IMR-90 (cell line): ENCODE measurements around the gene SRRM3. TPM values are rescaled to one million over a fixed set of nuclear protein-coding genes. Genes with fewer than 3 reads are reported as not detected.

Experiments
- ATAC-seq: fragments of 200-7000 bp; cut with Tn5 transposase; 2 replicates; pipeline ENCODE4 v1.9.1; 2020; ENCODE audit warnings: low read depth, mild to moderate bottlenecking, moderate library complexity
- BruUV-seq: library from RNA; stranded (reverse); fragments of 400-500 nt; replicated peaks from 2 replicates; lab custom pipeline; 2021; lab: Mats Ljungman, UMichigan
- CTCF ChIA-PET: fragments of 300-600 bp; formaldehyde crosslinking; extraction: SDS; loops from one replicate; lab custom pipeline; 2021; ENCODE audit warnings: antibody characterized with exemption; lab: Yijun Ruan, JAX
- POLR2A ChIA-PET: fragments of 300-600 bp; sonication (Branson Sonifier 250); formaldehyde crosslinking; loops from one replicate; lab custom pipeline; 2022; ENCODE audit warnings: antibody characterized with exemption; ENCODE audit not compliant: unreplicated experiment; lab: Charles Lee
- DNase-seq: peaks from one replicate; pipeline ENCODE4 v3.0.0; 2013
- H2AFZ ChIP-seq: replicated peaks from 2 replicates; pipeline ENCODE3; 2013; ENCODE audit warnings: low read length, mild to moderate bottlenecking; ENCODE audit not compliant: poor library complexity
- H2AK5ac ChIP-seq: 2 replicates; pipeline ENCODE4 v1.6.1; 2013; ENCODE audit warnings: low read depth, low read length, inconsistent platforms
- H2AK9ac ChIP-seq: replicated peaks from 2 replicates; pipeline ENCODE3; 2013; ENCODE audit warnings: mild to moderate bottlenecking, low read depth, low read length, moderate library complexity; ENCODE audit not compliant: poor library complexity
- H2BK120ac ChIP-seq: 2 replicates; pipeline ENCODE4 v1.6.1; 2013; ENCODE audit warnings: low read depth, low read length, inconsistent platforms
- H2BK15ac ChIP-seq: 3 replicates; pipeline ENCODE4 v1.6.1; 2013; ENCODE audit warnings: low read depth, low read length, inconsistent platforms
- H2BK20ac ChIP-seq: 2 replicates; pipeline ENCODE4 v1.6.1; 2013; ENCODE audit warnings: low read depth, mild to moderate bottlenecking, inconsistent platforms, low read length, moderate library complexity
- H2BK5ac ChIP-seq: 2 replicates; pipeline ENCODE4 v1.6.1; 2013; ENCODE audit warnings: mild to moderate bottlenecking, low read depth, low read length, inconsistent platforms; ENCODE audit not compliant: poor library complexity, severe bottlenecking
- H3K14ac ChIP-seq: replicated peaks from 2 replicates; pipeline ENCODE4 v1.6.1; 2013; ENCODE audit warnings: low read depth, low read length, inconsistent platforms
- H3K18ac ChIP-seq: 2 replicates; pipeline ENCODE4 v1.6.1; 2013; ENCODE audit warnings: low read depth, low read length, control low read depth
- H3K23ac ChIP-seq: 2 replicates; pipeline ENCODE4 v1.6.1; 2013; ENCODE audit warnings: low read depth, low read length, inconsistent platforms
- H3K27ac ChIP-seq: 2 replicates; pipeline ENCODE4 v1.5.1; 2013; ENCODE audit warnings: mild to moderate bottlenecking, control low read depth, low read length; ENCODE audit not compliant: insufficient read depth
- H3K27me3 ChIP-seq: 2 replicates; pipeline ENCODE4 v1.6.1; 2013; ENCODE audit warnings: low read length; ENCODE audit not compliant: control insufficient read depth, insufficient read depth
- H3K36me3 ChIP-seq: 2 replicates; pipeline ENCODE4 v1.6.1; 2013; ENCODE audit warnings: low read length, mixed read lengths; ENCODE audit not compliant: control insufficient read depth, insufficient read depth
- H3K4ac ChIP-seq: 2 replicates; pipeline ENCODE4 v1.6.1; 2013; ENCODE audit warnings: low read depth, low read length, inconsistent platforms
- H3K4me1 ChIP-seq: 2 replicates; pipeline ENCODE4 v1.6.1; 2013; ENCODE audit warnings: low read length, mixed read lengths; ENCODE audit not compliant: control insufficient read depth, insufficient read depth
- H3K4me2 ChIP-seq: 2 replicates; pipeline ENCODE4 v1.6.1; 2013; ENCODE audit warnings: low read depth, mild to moderate bottlenecking, control low read depth, low read length, moderate library complexity
- H3K4me3 ChIP-seq: 2 replicates; pipeline ENCODE4 v1.5.1; 2013; ENCODE audit warnings: low read depth, mild to moderate bottlenecking, control low read depth, low read length, moderate library complexity; ENCODE audit not compliant: insufficient read depth
- H3K56ac ChIP-seq: 2 replicates; pipeline ENCODE4 v1.6.1; 2013; ENCODE audit warnings: low read length, inconsistent platforms; ENCODE audit not compliant: insufficient read depth; ENCODE audit errors: extremely low read depth
- H3K79me1 ChIP-seq, 2 experiments: 2 replicates each; pipeline ENCODE4 v1.6.1; 2013; ENCODE audit warnings: low read length in 2 of 2, inconsistent platforms in 1 of 2, low read depth in 1 of 2
- H3K9ac ChIP-seq: 2 replicates; pipeline ENCODE4 v1.6.1; 2013; ENCODE audit warnings: low read depth, low read length, control low read depth
- H3K9me1 ChIP-seq: 2 replicates; pipeline ENCODE4 v1.6.1; 2013; ENCODE audit warnings: low read length, inconsistent platforms; ENCODE audit not compliant: insufficient read depth
- H3K9me3 ChIP-seq: 2 replicates; pipeline ENCODE4 v1.6.1; 2013; ENCODE audit warnings: low read length; ENCODE audit not compliant: control insufficient read depth, insufficient read depth
- H4K20me1 ChIP-seq: 2 replicates; pipeline ENCODE4 v1.6.1; 2013; ENCODE audit warnings: low read length, inconsistent platforms; ENCODE audit not compliant: insufficient read depth
- H4K5ac ChIP-seq: 2 replicates; pipeline ENCODE4 v1.6.1; 2013; ENCODE audit warnings: mild to moderate bottlenecking, low read depth, low read length, control low read depth
- H4K8ac ChIP-seq, 2 experiments: 2 replicates each; pipeline ENCODE4 v1.6.1; 2013; ENCODE audit warnings: low read depth in 2 of 2, low read length in 2 of 2, control low read depth in 1 of 2, inconsistent platforms in 1 of 2
- H4K91ac ChIP-seq: 2 replicates; pipeline ENCODE4 v1.6.1; 2013; ENCODE audit warnings: low read depth, low read length, inconsistent platforms; ENCODE audit not compliant: insufficient read depth
- BHLHE40 ChIP-seq: fragments of 150-350 bp; IDR thresholded peaks from 2 replicates; pipeline ENCODE4 v1.6.1; 2016; ENCODE audit warnings: mild to moderate bottlenecking, low read depth, low read length
- CEBPB ChIP-seq: IDR thresholded peaks from 2 replicates; pipeline ENCODE4 v1.6.1; 2012; ENCODE audit warnings: low read depth, low read length, improper control_type of control experiment
- FOS ChIP-seq: fragments of 150-350 bp; IDR thresholded peaks from 2 replicates; pipeline ENCODE4 v1.6.1; 2016; ENCODE audit warnings: low read depth, low read length
- MAFK ChIP-seq: IDR thresholded peaks from 2 replicates; pipeline ENCODE4 v1.6.1; 2012; ENCODE audit warnings: low read depth, low read length, improper control_type of control experiment
- RCOR1 ChIP-seq: IDR thresholded peaks from 2 replicates; pipeline ENCODE4 v1.6.1; 2012; ENCODE audit warnings: mild to moderate bottlenecking, low read length, improper control_type of control experiment; ENCODE audit not compliant: insufficient replicate concordance
- RFX5 ChIP-seq: IDR thresholded peaks from 2 replicates; pipeline ENCODE4 v1.8.0; 2012; ENCODE audit warnings: low read depth, mild to moderate bottlenecking, low read length, moderate library complexity
- USF2 ChIP-seq: fragments of 150-350 bp; IDR thresholded peaks from 2 replicates; pipeline ENCODE4 v1.6.1; 2017; ENCODE audit warnings: mild to moderate bottlenecking, antibody characterized with exemption, low read length, low read depth
- WGBS, 2 experiments: methylation state at CpG; one replicate each; pipeline versions ENCODE4 v1.1.5 to v1.1.7; 2013; ENCODE audit warnings: missing lambda C conversion rate in 2 of 2; ENCODE audit not compliant: insufficient read length in 1 of 2; ENCODE audit errors: extremely low coverage in 2 of 2; 5-methylcytosine and 5-hydroxymethylcytosine counted together
- dilution Hi-C: fragments of 300-500 bp; cut with HindIII; formaldehyde crosslinking; loops from one replicate; pipeline ENCODE4 v1.14.3; 2018; ENCODE audit warnings: low sequenced_read_pairs; ENCODE audit not compliant: unreplicated experiment
- in situ Hi-C: fragments of 300-500 bp; cut with MboI; formaldehyde crosslinking; loops from 3 replicates; pipeline ENCODE4 v1.14.3; 2019; ENCODE audit warnings: low sequenced_read_pairs, inconsistent platforms, mixed read lengths
- intact Hi-C: fragments of 100-400 bp; cut with micrococcal nuclease; formaldehyde crosslinking; loops from 2 replicates; pipeline ENCODE4 v1.10.0; 2022
- polyA plus RNA-seq, 3 experiments: library from polyadenylated mRNA; depleted of rRNA; stranded (reverse); fragments of >200 nt; gene quantifications; 2 replicates each; pipeline ENCODE4 v1.2.3, GENCODE V29; 2012; ENCODE audit warnings: low replicate concordance in 1 of 3
- total RNA-seq: library from RNA; depleted of rRNA; stranded (reverse); fragments of >200 nt; gene quantifications from 2 replicates; pipeline ENCODE4 v1.2.3, GENCODE V29; 2012

Gene SRRM3
- total and polyA plus RNA-seq, 2 of the 4 experiments (the other 2 are of a cell fraction), result 0.18 to 2.5 TPM

- TF ChIP-seq USF2, result no peak
- TF ChIP-seq CEBPB, result no peak
- no peak for TF ChIP-seq RFX5
- TF ChIP-seq FOS, result no peak
- TF ChIP-seq MAFK, result no peak
- no peak for TF ChIP-seq RCOR1
These were observed 58.5 kb downstream of the SRRM3 start (continued) for GRCh38 chr7:76260171-76260703.

GRCh38 chr7:76261329-76261728, 59.6 kb downstream of the SRRM3 start:
- no peak overlapping the region for H3K23ac ChIP-seq
- no peak overlapping the region for H2BK120ac ChIP-seq
- POLR2A ChIA-PET, result no interaction called here
- dilution Hi-C loops (no loop called here), in situ Hi-C loops (no loop called here), intact Hi-C loops (no loop called here)
- H3K4me3 ChIP-seq, result no peak overlapping the region
- CTCF ChIA-PET, result interaction anchor here (0.5 kb wide), 1 partner anchor 9 kb away, joined by 3 read pairs; no protein-coding TSS in a partner anchor
- TF ChIP-seq BHLHE40, result no peak
- no peaks in the 10 kb centered on the region for H3K36me3 ChIP-seq
- H4K20me1 ChIP-seq, result no peaks in the 10 kb centered on the region
- no CpG with 5 or more reads among the region's 11 CpGs for WGBS, 2 experiments
- H2AFZ ChIP-seq, result no peak overlapping the region
- H3K18ac ChIP-seq, result no peak overlapping the region
- no peak overlapping the region for H2BK5ac ChIP-seq
- peaks cover 24% of the 10 kb centered on the region for H3K27me3 ChIP-seq
- no peak overlapping the region for H2AK5ac ChIP-seq
- no TSS peak for BruUV-seq
- H4K8ac ChIP-seq, result no peak overlapping the region
- H3K4me2 ChIP-seq, result no peak overlapping the region
- no peak overlapping the region for H4K5ac ChIP-seq
- no peak overlapping the region for H4K91ac ChIP-seq
- ATAC-seq, result no peak
- H3K4ac ChIP-seq, result no peak overlapping the region
- no peak overlapping the region for H3K56ac ChIP-seq
- no peak overlapping the region for H3K9ac ChIP-seq
- H3K27ac ChIP-seq, result no peak overlapping the region
- no peak overlapping the region for H2BK15ac ChIP-seq
- H3K9me3 ChIP-seq, result no peaks in the 10 kb centered on the region
- no peak for DNase-seq
- H2AK9ac ChIP-seq, result no peak overlapping the region
- no peak overlapping the region for H2BK20ac ChIP-seq
- H3K14ac ChIP-seq, result no peak overlapping the region
- no peaks in the 10 kb centered on the region for H3K79me1 ChIP-seq
- H3K4me1 ChIP-seq, result no peaks in the 10 kb centered on the region
- no peaks in the 10 kb centered on the region for H3K9me1 ChIP-seq
